Spleen (tissue), 7 donors: ENCODE data around the gene ARID1A.

ENCODE experiments used
- CTCF ChIP-seq, 11 experiments: fragments of 200-600 bp in 7 of 11; fragments of 450-650 bp in 4 of 11; sonication (generic) in 4 of 11; IDR thresholded peaks in 8 of 11; conservative IDR thresholded peaks in 3 of 11; 1 replicate in 7 of 11; 2 replicates in 4 of 11; pipeline versions ENCODE4 v1.4.0 to v1.8.0; 2016 to 2021; ENCODE audit warnings: antibody characterized with exemption in 11 of 11, inconsistent platforms in 4 of 11, mild to moderate bottlenecking in 1 of 11
- POLR2A ChIP-seq, 3 donors: fragments of 450-650 bp; IDR thresholded peaks; one replicate each; pipeline ENCODE4 v1.5.1; 2017; ENCODE audit warnings: antibody characterized with exemption in 3 of 3, mild to moderate bottlenecking in 1 of 3
- POLR2AphosphoS5 ChIP-seq, 3 donors: sonication (generic); formaldehyde crosslinking; IDR thresholded peaks; one replicate each; pipeline ENCODE4 v1.5.1; 2017; ENCODE audit warnings: antibody characterized with exemption in 3 of 3
- donor health status: DM: no; HTN: no; CAD: no; lungs with moderate emphysema.
- donor health status: DM: no; HTN: no; CAD: no.
- donor health status: DM: no; HTN: no; CAD: no.

GRCh38 chr1:26697431-26697977 is 1.7 kb downstream of the ARID1A start:
- TF ChIP-seq CTCF (IDR thresholded peaks at IDR 0.05 in 8 of 11, conservative IDR thresholded peaks at IDR 0.05 in 3 of 11) (no peak), POLR2AphosphoS5 (IDR thresholded peaks at IDR 0.05) (no peak), POLR2A (IDR thresholded peaks at IDR 0.05) (no peak)
